Sigmoid colon (tissue), 7 donors: Measurements from ENCODE around the gene ASPN. TPM values are rescaled to one million over a fixed set of nuclear protein-coding genes. Genes with fewer than 3 reads are reported as not detected.

Experiments used
- DNase-seq: peaks from one replicate; pipeline ENCODE4 v3.0.0-alpha.2; 2019
- H3K27ac ChIP-seq, 4 donors: fragments of 200-600 bp; sonication (generic); one replicate each; pipeline ENCODE4 v1.5.1; 2016 to 2019; ENCODE audit warnings: mild to moderate bottlenecking in 1 of 4
- H3K27me3 ChIP-seq, 3 donors: fragments of 200-600 bp; sonication (generic); one replicate each; pipeline ENCODE4 v1.5.1; 2019; ENCODE audit warnings: mild to moderate bottlenecking in 1 of 3
- H3K36me3 ChIP-seq, 4 donors: fragments of 200-600 bp; sonication (generic); one replicate each; pipeline ENCODE4 v1.5.1; 2016 to 2019
- H3K4me1 ChIP-seq, 4 donors: fragments of 200-600 bp; sonication (generic); one replicate each; pipeline ENCODE4 v1.5.1; 2017 to 2019
- H3K4me3 ChIP-seq, 4 donors: fragments of 200-600 bp; sonication (generic); one replicate each; pipeline ENCODE4 v1.5.1; 2017 to 2019; ENCODE audit warnings: mild to moderate bottlenecking in 2 of 4, moderate library complexity in 1 of 4
- H3K9me3 ChIP-seq, 4 donors: fragments of 200-600 bp in 3 of 4; sonication (generic) in 3 of 4; one replicate each; pipeline versions ENCODE4 v1.5.1 to v1.6.1; 2013 to 2019
- EP300 ChIP-seq, 4 donors: sonication (generic); formaldehyde crosslinking; IDR thresholded peaks; one replicate each; pipeline ENCODE4 v1.6.1; 2017; ENCODE audit warnings: antibody characterized with exemption in 4 of 4
- POLR2A ChIP-seq, 2 donors: fragments of 450-650 bp; IDR thresholded peaks; one replicate each; pipeline ENCODE4 v1.6.1; 2016; ENCODE audit warnings: antibody characterized with exemption in 2 of 2, mild to moderate bottlenecking in 2 of 2, moderate library complexity in 2 of 2
- POLR2AphosphoS5 ChIP-seq, 4 donors: sonication (generic); formaldehyde crosslinking; IDR thresholded peaks; one replicate each; pipeline ENCODE4 v1.6.1; 2017; ENCODE audit warnings: antibody characterized with exemption in 4 of 4
- WGBS, 2 donors: extraction: QIAGEN DNeasy Blood & Tissue Kit; methylation state at CpG; one replicate each; pipeline ENCODE4 v1.1.7; 2013; 5-methylcytosine and 5-hydroxymethylcytosine counted together
- intact Hi-C: fragments of 100-400 bp; cut with DNase I; formaldehyde crosslinking; loops from one replicate; pipeline ENCODE4 v1.15.1; 2023
- polyA plus RNA-seq, 3 donors: library from polyadenylated mRNA; stranded (reverse); fragments of 200-250 nt; gene quantifications; one replicate each; pipeline ENCODE4 v1.2.3, GENCODE V29; 2013
- small RNA-seq, 3 donors: library from RNA; depleted of rRNA; stranded (forward); fragments of <200 nt; gene quantifications; one replicate each; pipeline ENCODE3, GENCODE V24; 2016
- total RNA-seq, 4 donors: library from RNA; depleted of rRNA; stranded (reverse); fragments of >200 nt; gene quantifications; one replicate each; pipeline ENCODE4 v1.1.0, GENCODE V29; 2016
- TF ChIP-seq, protein P1 (sequence below), 4 experiments: fragments of 450-650 bp in 3 of 4; fragments of 200-600 bp in 1 of 4; IDR thresholded peaks; one replicate each; pipeline ENCODE4 v1.5.1; 2016 to 2019; ENCODE audit warnings: antibody characterized with exemption in 4 of 4, mild to moderate bottlenecking in 3 of 4, moderate library complexity in 2 of 4
- donor health status: healthy with polysubstance abuse.
- donor health status: Bipolar disorder and iron deficiency.
- donor health status: healthy.

ASPN gene
- total and polyA plus RNA-seq, 7 donors = 1.5 to 96.9 (median 9.4) TPM

DNA sequence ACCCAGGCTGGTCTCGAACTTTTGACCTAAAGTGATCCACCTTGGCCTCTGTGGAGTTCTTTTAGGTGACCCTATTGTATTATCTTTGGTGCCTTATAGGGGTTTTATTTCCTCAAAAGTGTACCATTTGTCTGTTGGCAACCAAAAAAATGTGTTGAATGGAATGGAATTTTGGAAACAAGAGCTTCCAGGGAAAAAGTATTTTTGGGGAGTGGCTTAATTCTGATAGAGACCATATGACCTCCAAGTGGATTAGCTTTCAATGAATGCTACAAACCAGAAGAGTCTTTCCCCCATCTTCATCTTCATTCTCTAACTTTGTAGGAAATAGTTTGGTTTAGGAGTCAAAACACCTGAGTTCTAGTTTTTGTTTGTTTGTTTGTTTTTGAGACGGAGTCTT lies 74.5 kb downstream of the ASPN start:
- no peak overlapping the region for H3K27ac ChIP-seq
- 97% methylated on average over 2 of the region's 2 CpGs for WGBS, 2 donors
- TF ChIP-seq, protein P1, sequence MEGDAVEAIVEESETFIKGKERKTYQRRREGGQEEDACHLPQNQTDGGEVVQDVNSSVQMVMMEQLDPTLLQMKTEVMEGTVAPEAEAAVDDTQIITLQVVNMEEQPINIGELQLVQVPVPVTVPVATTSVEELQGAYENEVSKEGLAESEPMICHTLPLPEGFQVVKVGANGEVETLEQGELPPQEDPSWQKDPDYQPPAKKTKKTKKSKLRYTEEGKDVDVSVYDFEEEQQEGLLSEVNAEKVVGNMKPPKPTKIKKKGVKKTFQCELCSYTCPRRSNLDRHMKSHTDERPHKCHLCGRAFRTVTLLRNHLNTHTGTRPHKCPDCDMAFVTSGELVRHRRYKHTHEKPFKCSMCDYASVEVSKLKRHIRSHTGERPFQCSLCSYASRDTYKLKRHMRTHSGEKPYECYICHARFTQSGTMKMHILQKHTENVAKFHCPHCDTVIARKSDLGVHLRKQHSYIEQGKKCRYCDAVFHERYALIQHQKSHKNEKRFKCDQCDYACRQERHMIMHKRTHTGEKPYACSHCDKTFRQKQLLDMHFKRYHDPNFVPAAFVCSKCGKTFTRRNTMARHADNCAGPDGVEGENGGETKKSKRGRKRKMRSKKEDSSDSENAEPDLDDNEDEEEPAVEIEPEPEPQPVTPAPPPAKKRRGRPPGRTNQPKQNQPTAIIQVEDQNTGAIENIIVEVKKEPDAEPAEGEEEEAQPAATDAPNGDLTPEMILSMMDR (IDR thresholded peaks at IDR 0.05) = no peak
- no peak for TF ChIP-seq EP300 (IDR thresholded peaks at IDR 0.05)
- TF ChIP-seq POLR2A (IDR thresholded peaks at IDR 0.05) = no peak
- no peak for TF ChIP-seq POLR2AphosphoS5 (IDR thresholded peaks at IDR 0.05)
- peaks cover 0 to 54% (median 46%) of the 10 kb centered on the region in 4 donors for H3K4me1 ChIP-seq
- no peaks in the 10 kb centered on the region for H3K27me3 ChIP-seq
- H3K4me3 ChIP-seq = no peak overlapping the region
- intact Hi-C loops = no loop called here
- no peaks in the 10 kb centered on the region for H3K36me3 ChIP-seq
- no peak for DNase-seq
- no peaks in the 10 kb centered on the region for H3K9me3 ChIP-seq

DNA sequence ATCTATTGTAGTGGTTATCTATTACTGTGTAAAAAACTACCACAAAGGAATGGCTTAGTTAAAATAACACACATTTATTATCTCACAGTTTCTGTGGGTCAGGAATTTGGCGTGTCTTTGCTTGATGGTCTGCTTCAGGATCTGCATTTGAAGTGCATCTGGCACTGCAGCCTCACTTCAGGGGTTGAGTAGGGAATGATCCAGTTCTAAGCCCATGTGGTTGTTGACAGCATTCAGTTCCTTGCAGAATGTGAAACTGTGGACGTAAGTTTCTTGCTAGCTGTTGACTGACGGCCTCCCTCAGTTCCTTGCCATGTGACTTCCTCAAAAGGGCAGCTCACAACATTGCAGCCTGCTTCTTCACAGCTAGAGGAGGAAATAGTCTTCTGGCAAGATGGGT lies 75.8 kb downstream of the ASPN start:
- H3K9me3 ChIP-seq = no peaks in the 10 kb centered on the region
- WGBS, 2 donors = 16 to 30% methylated on average over 3 of the region's 3 CpGs
- H3K27ac ChIP-seq = peak overlapping the region; percentile 2 to 69 (median 59)
- peak; percentile 69 for DNase-seq
- TF ChIP-seq POLR2A (IDR thresholded peaks at IDR 0.05) (no peak), POLR2AphosphoS5 (IDR thresholded peaks at IDR 0.05) (peak in 2 of 4 donors; percentile 11 to 14)
- no peak overlapping the region for H3K4me3 ChIP-seq
- no peaks in the 10 kb centered on the region for H3K36me3 ChIP-seq
- H3K27me3 ChIP-seq = no peaks in the 10 kb centered on the region
- intact Hi-C loops = no loop called here
- H3K4me1 ChIP-seq = peaks cover 0 to 62% (median 48%) of the 10 kb centered on the region in 4 donors

Small RNA genes lying within 50 kb of the gene (small RNA-seq; reads per million reads assigned to genes)
- 0 reads per million in 3 donors for gene MIR4670

Other genes starting within 250 kb of the ASPN start
- gene IARS1, start 188.8 kb downstream of the ASPN start, total RNA-seq = 10 to 100 TPM; 61.4 to 62.4 (median 62.2) TPM
- 10 to 100 TPM in 2 of 3 donors, 1 to 10 TPM in 1; 9.0 to 45.2 (median 13.6) TPM for gene IARS1, start 188.8 kb downstream of the ASPN start, polyA plus RNA-seq
- 10 to 100 TPM; 23.9 to 32.1 (median 28.2) TPM for gene NOL8, start 157.2 kb downstream of the ASPN start, total RNA-seq
- gene NOL8, start 157.2 kb downstream of the ASPN start, polyA plus RNA-seq = 10 to 100 TPM in 2 of 3 donors, 1 to 10 TPM in 1; 7.9 to 20.4 (median 13.2) TPM
- 10 to 100 TPM in 1 of 4 donors, 1 to 10 TPM in 3; 1.8 to 11.9 (median 5.2) TPM for gene CENPP, start 156.6 kb downstream of the ASPN start, total RNA-seq
- 1 to 10 TPM in 1 of 3 donors, under 1 TPM in 2; 0.60 to 2.4 (median 0.69) TPM for gene CENPP, start 156.6 kb downstream of the ASPN start, polyA plus RNA-seq
- gene OGN, start 77.9 kb downstream of the ASPN start, total RNA-seq = 10 to 100 TPM; 41.8 to 93.3 (median 59.8) TPM
- gene OGN, start 77.9 kb downstream of the ASPN start, polyA plus RNA-seq = 10 to 100 TPM in 1 of 3 donors, 1 to 10 TPM in 2; 1.6 to 10.8 (median 4.4) TPM
- 10 to 100 TPM in 3 of 4 donors, 1 to 10 TPM in 1; 6.5 to 23.9 (median 16.7) TPM for gene OMD, start 58.0 kb downstream of the ASPN start, total RNA-seq
- gene OMD, start 58.0 kb downstream of the ASPN start, polyA plus RNA-seq = 1 to 10 TPM in 2 of 3 donors, not detected in 1; 1.0 to 3.0 TPM
- gene ECM2, start 53.5 kb upstream of the ASPN start, total RNA-seq = 10 to 100 TPM in 1 of 4 donors, 1 to 10 TPM in 3; 3.3 to 19.7 (median 7.8) TPM
- gene ECM2, start 53.5 kb upstream of the ASPN start, polyA plus RNA-seq = 1 to 10 TPM in 2 of 3 donors, not detected in 1; 1.2 to 1.7 TPM
- 10 to 100 TPM in 1 of 4 donors, 1 to 10 TPM in 3; 5.7 to 12.5 (median 6.9) TPM for gene IPPK, start 187.6 kb upstream of the ASPN start, total RNA-seq
- gene IPPK, start 187.6 kb upstream of the ASPN start, polyA plus RNA-seq = 1 to 10 TPM; 3.6 to 7.8 (median 4.4) TPM